Left renal cortex interstitium (tissue), 4 donors: ENCODE data around the gene LRPAP1. TPM values are rescaled to one million over a fixed set of nuclear protein-coding genes. Genes with fewer than 3 reads are reported as not detected.

Experiments
- DNase-seq, 4 donors: peaks; one replicate each; pipeline ENCODE4 v3.0.0-alpha.2; 2013; ENCODE audit warnings: low read depth in 4 of 4, low spot score in 2 of 4, missing footprints in 1 of 4
- polyA plus RNA-seq, 4 donors: library from polyadenylated mRNA; unstranded; fragments of 120-200 nt; gene quantifications; one replicate each; pipeline ENCODE4 v1.2.1, GENCODE V29; 2013; ENCODE audit not compliant: insufficient read length in 4 of 4

LRPAP1 gene
- polyA plus RNA-seq, 4 donors, result 188 to 268 (median 218) TPM

GRCh38 chr4:3502941-3503936 is 29.0 kb downstream of the LRPAP1 start:
- no peak for DNase-seq

- DNase-seq, result no peak
Measured at GRCh38 chr4:3501825-3502425, 30.3 kb downstream of the LRPAP1 start.

- no peak for DNase-seq
Measured at GRCh38 chr4:3501126-3501824, 30.9 kb downstream of the LRPAP1 start.

GRCh38 chr4:3500634-3501101 is 31.6 kb downstream of the LRPAP1 start:
- DNase-seq, result no peak

DNA sequence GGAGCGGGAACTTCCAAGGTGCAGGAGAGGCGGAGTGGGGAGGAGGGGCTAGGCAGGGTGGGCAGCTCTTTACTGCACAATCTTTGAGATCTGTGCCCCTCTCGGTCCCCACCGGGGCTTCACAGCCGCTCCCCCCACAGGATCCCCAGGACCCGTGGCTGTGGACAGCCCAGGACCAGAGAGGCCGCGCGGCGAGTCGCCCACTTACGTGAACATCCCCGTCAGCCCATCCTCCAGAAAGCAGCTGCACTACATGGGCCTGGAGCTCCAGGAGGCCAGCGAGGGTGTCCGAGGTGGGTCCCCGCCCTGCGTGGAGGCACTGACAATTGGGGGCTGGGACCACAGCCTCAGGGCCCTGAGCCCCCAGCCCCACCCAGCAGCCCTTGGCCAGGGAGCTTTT is 32.1 kb downstream of the LRPAP1 start:
- no peak for DNase-seq

GRCh38 chr4:3499710-3500109 is 32.5 kb downstream of the LRPAP1 start:
- no peak for DNase-seq

DNA sequence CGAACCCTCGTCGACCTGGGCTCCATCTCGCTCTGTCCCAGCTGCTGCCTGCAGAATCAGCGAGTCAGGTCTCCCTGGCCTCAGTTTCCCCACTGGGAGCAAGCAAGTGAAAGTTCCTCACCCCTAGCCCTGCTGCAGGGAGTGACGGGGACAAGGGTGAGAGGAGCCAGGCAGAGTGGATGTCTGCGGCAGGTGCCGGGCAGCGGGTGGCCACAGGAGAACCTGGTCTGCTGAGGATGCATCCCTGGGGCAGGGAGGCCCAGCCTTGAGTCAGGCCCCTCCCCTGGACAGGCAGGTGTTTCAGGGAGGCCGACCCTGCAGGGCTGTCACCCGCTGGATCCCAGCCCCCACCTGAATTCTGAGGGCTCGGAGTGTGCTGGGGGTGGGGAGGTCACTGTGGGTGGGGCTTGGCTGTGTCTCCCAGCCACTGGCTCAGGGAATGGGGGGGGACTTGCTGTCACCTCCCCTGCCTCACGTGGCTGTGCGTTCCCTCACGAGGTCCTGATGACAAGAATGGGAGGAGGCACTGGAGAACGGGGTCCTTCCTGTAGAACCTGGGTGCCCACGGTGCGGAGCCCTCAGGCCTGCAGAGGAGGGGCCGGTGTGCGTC is 33.2 kb downstream of the LRPAP1 start:
- DNase-seq, result no peak

DNA sequence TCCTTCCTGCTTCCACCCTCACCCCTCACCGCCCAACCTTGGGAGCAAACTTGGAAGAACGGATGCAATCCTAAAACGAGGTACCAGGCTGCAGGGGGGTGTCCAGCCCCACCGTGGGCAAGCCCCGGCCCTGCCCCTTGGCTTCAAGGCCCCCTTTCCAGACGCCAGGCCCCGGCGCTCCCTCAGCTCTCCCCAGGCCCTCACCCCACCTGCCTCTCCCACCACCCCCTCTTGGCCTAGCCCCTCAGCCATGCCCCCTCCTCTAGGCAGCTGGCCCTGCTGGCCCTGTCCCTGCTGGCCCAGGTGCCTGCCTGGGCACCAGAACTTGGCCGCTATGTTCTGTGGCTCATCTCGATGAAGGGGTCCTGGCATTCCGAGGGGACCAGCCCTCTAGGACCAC is 33.8 kb downstream of the LRPAP1 start:
- DNase-seq, result no peak

GRCh38 chr4:3497523-3498389 is 34.5 kb downstream of the LRPAP1 start:
- no peak for DNase-seq

DNA sequence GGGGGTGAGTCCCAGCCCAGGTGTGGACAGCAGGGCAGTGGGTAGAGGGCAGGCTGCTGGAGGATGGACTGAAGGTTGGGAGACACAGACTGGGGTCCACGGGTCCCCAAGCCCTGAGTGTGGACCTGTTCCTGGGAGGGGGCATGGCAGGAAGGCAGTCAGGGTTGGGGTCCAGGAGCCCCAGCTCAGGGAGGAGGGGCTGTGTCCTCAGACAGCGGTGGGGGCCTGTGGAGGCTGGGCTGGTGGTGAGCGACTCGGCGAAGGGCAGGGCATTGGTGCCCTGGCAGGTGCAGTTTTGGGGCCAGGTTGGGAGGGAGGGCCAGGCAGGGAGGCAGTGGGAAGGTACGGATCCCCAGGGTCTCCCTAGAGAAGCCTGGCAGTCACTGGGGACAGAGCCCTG is 35.1 kb downstream of the LRPAP1 start:
- no peak for DNase-seq

- DNase-seq, result no peak
Measured at GRCh38 chr4:3496021-3496420, 36.2 kb downstream of the LRPAP1 start.

- no peak for DNase-seq
Measured at GRCh38 chr4:3495204-3495975, 36.8 kb downstream of the LRPAP1 start.

GRCh38 chr4:3494462-3494871 is 37.8 kb downstream of the LRPAP1 start:
- DNase-seq, result no peak

DNA sequence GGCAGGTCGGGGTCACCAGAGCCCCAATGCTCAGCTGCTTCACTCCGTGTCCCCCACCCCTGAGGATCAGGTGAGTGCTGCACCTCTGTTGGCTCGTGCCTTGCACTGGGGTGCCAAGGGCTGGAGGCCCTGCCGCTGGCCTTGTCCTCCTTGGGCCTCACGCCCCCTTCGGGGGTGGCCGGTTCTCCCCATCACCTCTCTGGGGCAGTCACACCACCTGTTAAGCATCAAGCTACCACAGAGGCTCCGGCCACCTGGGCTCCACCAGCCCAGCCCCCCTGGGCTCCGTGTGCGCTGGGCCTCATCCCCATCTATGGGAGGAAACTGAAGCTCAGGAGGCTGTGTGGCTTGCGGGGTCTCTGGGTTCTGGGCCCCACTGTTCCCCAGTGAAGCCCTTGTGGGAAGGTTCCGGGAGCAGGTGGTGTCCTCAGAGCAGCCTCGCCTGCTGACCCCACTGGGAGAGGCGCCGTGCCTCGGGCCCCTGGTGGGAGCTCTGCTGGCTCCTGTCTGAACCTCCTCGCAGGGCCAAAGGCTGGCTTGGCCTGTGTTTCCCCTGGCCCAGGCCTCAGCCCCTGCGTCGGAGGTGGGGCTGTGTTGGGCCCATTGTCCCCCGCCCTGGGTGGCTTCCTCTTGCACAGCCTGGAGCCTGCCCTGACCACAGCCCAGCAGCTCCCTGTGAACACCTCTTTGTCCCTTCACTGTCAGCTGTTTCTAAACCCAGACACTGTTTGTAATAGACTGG is 38.3 kb downstream of the LRPAP1 start:
- DNase-seq, result no peak

DNA sequence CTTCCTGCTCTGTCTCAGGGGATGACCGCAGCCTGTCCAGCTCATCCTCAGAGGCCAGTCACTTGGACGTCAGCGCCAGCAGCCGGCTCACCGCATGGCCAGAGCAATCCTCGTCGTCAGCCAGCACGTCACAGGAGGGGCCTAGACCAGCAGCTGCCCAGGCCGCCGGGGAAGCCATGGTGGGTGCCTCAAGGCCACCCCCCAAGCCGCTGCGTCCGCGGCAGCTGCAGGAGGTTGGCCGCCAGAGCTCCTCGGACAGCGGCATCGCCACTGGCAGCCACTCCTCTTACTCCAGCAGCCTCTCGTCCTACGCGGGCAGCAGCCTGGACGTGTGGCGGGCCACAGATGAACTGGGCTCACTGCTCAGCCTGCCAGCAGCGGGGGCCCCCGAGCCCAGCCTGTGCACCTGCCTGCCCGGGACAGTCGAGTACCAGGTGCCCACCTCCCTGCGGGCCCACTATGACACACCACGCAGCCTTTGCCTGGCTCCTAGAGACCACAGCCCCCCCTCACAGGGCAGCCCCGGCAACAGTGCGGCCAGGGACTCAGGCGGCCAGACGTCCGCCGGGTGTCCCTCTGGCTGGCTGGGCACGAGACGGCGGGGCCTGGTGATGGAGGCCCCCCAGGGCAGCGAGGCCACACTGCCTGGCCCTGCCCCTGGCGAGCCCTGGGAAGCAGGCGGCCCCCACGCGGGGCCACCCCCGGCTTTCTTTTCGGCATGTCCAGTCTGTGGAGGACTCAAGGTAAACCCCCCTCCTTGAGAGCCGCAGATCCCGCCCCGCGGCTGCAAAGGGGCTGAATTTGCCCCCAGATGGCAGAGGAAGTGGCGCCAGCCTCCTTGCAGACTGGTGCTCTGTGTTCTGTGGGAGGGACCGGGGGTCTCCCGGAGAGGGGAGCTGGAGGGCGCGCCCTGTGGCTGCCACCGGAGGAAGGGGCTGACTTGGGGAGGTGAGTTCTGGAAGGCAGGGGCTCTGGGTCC is 39.2 kb downstream of the LRPAP1 start:
- no peak for DNase-seq

DNA sequence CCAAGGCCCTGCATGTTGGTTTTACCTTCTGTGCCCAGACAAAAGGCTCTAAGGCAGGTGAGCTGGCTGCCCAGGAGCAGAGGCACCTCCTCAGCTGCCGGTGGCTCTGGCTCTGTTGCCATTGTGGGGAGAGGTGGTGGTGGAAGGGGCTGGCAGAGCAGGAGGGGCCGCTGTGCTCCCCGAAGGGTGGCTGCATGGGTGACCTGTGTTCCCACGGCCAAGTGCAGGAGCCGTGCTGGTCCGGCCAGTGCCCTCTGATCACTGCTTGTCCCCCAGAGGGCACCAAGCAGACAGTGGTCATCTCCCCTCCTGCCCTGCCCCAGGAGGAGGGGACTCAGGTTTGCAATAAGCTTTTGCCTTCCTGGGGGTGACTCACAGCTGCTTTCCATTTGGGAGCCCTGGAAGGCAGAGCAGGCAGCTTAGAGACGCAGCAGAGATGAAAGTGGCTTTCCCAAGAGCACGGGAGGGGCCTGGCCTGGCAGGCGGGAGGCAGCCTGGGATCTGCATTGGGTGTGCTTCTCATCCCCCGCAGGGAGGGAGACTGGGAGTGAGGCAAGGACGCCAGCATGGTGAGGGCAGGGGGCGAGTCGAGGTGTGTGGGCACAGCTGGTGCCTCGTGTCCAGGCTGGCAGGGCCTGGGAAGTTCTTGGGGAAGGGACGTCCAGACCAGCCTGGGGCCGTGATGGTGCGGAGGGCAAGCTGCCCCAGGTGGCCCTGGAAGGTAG is 40.4 kb downstream of the LRPAP1 start:
- no peak for DNase-seq
